Measurements from ENCODE around the gene MLN.

The MLN gene

GRCh38 chr6:33788694-33789549 lies 14.9 kb downstream of the MLN start, which contains the start of gene LEMD2:
LEMD2 (minus strand) TSS chr6:33789130; CDS start chr6:33789116, 14 bp downstream.
- DNase-seq: peak; percentile 97 to 98

- peak; percentile 73 to 78 for DNase-seq
These were observed 15.7 kb downstream of the MLN start for GRCh38 chr6:33787954-33788693.

GRCh38 chr6:33787346-33787953 lies 16.4 kb downstream of the MLN start:
- no peak for DNase-seq

- no peak for DNase-seq
These were observed 17.1 kb downstream of the MLN start for GRCh38 chr6:33786736-33787135.

GRCh38 chr6:33785778-33786177 lies 18.0 kb downstream of the MLN start:
- DNase-seq: no peak

- no peak for DNase-seq
These were observed 19.0 kb downstream of the MLN start for GRCh38 chr6:33784787-33785186.

GRCh38 chr6:33783781-33784520 lies 19.9 kb downstream of the MLN start:
- DNase-seq: no peak

GRCh38 chr6:33782561-33782960 lies 21.2 kb downstream of the MLN start:
- DNase-seq: no peak

GRCh38 chr6:33781131-33781975 lies 22.4 kb downstream of the MLN start:
- no peak for DNase-seq

- no peak for DNase-seq
These were observed 23.9 kb downstream of the MLN start for GRCh38 chr6:33779895-33780294.

GRCh38 chr6:33779290-33779689 lies 24.5 kb downstream of the MLN start:
- DNase-seq: no peak

GRCh38 chr6:33778444-33779121 lies 25.2 kb downstream of the MLN start:
- no peak for DNase-seq

GRCh38 chr6:33777398-33778388 lies 26.1 kb downstream of the MLN start:
- no peak for DNase-seq

GRCh38 chr6:33776764-33777163 lies 27.0 kb downstream of the MLN start:
- DNase-seq: no peak

GRCh38 chr6:33776186-33776585 lies 27.6 kb downstream of the MLN start:
- DNase-seq: no peak

- DNase-seq: no peak
These were observed 29.0 kb downstream of the MLN start for GRCh38 chr6:33774774-33775173.

- DNase-seq: no peak
These were observed 30.8 kb downstream of the MLN start for GRCh38 chr6:33772902-33773472.

- DNase-seq: no peak
These were observed 31.5 kb downstream of the MLN start for GRCh38 chr6:33772082-33772830.

All from activated T-cell treated with anti-CD3 and anti-CD28 coated beads, Interleukin-2, amount 50 U/mL, for 48 hours (primary cell).